Epithelial cell of prostate (primary cell): ENCODE measurements around the gene TTC14.

Source experiments
- DNase-seq: peaks from one replicate; pipeline ENCODE4 v3.0.0-alpha.2; 2011; ENCODE audit warnings: low read depth, low spot score
- H3K27ac ChIP-seq: fragments of 450-650 bp; 2 replicates; pipeline ENCODE4 v1.5.1; 2017; ENCODE audit warnings: mild to moderate bottlenecking

TTC14 gene

DNA sequence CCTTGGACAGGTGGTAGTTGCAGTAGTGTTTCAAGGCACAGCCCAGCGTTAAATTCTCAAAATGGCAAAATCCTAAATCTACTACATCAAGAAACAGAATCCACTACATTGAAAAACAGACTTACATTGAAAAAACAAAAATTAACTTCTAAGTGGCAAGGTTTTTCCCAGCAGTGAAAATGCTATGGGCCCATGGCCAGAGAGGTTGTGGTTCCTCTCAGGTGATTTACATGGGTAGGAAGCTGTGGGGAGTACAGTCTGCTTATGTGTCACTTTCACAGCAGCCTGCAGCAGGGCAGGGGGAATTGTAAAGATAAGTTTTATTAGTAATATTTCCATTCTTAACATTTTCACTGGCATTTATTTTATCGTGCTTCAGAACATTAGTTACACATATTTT, 24.9 kb downstream of the TTC14 start:
- no peak for DNase-seq
- H3K27ac ChIP-seq, result no peak overlapping the region

DNA sequence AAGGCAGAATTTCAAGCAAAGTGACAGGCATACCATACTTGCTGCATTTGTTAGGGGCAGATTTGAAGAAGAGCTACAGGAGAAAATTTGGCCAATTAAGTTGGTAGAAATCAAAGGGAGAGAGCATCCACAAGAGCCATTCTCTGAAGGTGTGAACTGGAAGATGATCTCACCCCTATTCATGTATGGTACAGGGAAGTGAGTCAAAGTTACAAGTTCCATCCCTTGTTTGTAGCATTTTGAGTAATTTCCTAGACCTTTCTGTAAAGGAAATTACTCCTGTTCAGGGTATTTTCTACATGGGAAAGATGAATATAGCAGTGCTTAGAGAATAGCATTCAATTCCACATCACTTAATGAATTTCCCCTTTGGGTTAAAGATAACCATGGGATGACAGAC, 28.4 kb downstream of the TTC14 start:
- H3K27ac ChIP-seq, result no peak overlapping the region
- no peak for DNase-seq

DNA sequence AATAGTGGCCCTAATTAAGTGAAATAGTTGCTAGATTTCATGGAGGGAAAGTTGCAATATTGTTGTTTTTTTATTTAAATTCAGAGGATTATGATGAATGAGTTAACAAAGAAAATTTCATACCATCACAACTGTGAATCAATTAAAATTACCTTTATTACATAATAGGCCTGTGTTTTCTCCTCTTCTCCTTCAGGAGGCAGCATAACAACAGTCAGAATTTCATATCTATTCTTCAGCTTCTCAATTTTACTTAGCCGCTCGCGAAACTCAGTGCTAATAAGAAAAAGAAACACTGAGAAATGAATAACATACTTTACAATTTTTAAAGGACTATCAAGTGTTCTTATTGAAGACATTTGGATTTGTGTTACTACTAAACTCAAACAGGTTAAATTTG, 29.4 kb downstream of the TTC14 start:
- DNase-seq, result no peak
- H3K27ac ChIP-seq, result no peak overlapping the region

DNA sequence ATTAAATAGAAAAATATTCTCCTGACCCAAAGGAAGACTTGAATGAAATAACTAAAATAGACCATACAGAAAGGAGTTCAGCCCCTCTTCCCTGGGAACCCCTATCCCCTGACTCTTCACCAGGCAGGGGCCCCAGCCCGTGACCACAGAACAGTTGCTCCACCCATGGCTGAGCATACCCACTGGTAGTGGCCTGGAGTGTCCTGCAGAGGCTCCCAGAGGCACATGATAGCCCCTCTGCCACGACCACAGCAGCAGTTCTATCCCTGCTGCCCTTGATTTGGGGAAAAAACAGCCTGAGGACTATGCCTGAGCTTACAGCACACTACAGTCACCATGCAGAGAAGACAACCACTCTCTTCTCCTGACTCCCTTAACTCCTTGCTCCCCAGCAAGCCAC, 31.8 kb downstream of the TTC14 start:
- no peak for DNase-seq
- no peak overlapping the region for H3K27ac ChIP-seq

DNA sequence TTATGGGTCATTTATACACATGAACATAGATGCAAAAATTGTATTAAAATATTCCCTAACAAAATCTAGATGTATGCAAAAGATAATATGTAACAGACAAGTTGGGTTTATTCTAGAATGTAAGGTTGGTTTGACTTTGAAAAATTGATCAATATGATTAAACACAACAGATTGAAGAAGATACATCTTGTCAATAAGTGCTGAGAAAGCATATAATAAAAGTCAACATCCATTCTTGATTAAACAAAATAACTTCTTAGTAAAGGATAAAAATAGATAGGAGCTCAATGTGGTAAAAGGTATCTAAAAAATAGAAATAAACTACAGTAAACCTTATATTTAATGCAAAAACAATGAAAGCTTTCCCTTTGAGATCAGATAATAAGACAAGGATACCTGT, 39.0 kb downstream of the TTC14 start:
- H3K27ac ChIP-seq, result no peak overlapping the region
- DNase-seq, result no peak

DNA sequence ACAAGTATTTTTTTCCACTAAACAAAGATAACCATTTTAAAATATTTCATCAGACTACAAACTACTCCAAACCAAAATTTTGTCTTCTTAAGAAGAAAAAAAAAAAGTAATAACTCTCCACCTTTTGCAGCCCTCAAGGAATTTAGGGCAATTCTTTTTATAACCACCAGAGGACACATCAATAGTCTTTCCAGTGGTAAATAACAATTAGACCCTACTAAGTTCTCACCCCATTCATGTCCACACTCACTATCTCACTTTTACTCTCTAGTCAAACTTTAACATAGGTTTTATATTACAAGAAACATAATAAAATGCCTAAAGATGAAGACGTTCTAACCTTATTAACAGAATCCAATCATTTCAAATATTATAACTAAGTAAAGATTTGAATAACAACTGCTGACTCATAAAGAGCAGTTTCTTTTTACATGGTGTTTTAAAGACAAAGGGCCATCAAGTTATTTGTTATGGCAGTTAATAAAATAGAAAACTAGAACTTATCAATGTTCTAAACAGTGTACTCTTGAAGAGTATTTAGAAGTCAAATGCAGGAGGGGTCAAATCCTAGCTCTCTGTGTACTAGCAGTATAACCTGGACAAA, 44.3 kb downstream of the TTC14 start:
- DNase-seq, result no peak
- no peak overlapping the region for H3K27ac ChIP-seq

DNA sequence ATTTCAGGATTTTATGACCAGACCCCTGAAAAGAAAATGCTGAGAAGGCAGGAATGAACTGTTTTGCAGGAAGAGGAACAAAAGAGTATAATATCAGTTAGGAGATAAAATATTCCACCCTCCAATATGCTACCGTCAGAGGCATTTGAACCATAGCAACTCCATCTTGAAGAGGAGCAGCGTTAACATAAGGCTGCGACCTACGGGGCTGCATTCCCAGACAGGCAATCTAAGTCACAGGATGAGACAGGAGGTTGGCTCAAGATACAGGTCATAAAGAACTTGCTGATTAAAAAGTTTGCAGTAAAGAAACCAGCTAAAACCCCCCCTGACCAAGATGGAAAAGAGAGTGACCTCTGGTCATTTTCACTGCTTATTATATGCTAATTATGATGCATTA, 54.4 kb downstream of the TTC14 start:
- H3K27ac ChIP-seq, result no peak overlapping the region
- no peak for DNase-seq

DNA sequence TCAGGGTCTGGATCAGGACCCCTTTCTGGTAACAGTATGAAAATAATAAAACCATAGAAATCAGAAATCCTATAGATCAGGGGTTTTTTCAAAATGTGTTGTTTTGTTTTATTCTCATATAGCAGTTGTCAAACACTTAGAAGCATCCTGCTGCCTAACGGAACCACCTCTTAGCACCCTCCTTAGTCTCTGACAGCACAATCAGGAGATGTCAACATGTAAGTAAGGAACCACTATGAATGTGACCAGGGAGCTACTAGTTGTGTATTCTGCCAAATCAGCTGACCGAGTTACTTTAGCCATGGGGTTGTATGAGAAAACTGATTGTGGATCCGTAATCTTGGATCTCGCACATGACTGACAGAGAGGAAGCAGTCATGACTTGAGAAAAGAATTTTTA, 55.1 kb downstream of the TTC14 start:
- DNase-seq, result no peak

More for the DNA sequence above, 55.1 kb downstream of the TTC14 start:
- H3K27ac ChIP-seq, result no peak overlapping the region
